GM19025 (cell line): ENCODE data around the gene CBR3.
"Not testable (repeated sequence)": the region's sequence is repeated elsewhere in the genome, so short reads cannot be mapped to it uniquely, and the experiment has no call there.

Source experiments
- ATAC-seq: cut with Tn5 transposase; IDR thresholded peaks from one replicate; pipeline ENCODE4 v1.9.1; 2021; ENCODE audit warnings: mild to moderate bottlenecking, low read depth, moderate library complexity; ENCODE audit not compliant: unreplicated experiment

Gene CBR3

GRCh38 chr21:36134803-36135390 lies at the start of gene CBR3:
TSS of gene CBR3 (plus strand) at chr21:36135079. CDS start at chr21:36135193, 114 bp downstream.
- ATAC-seq: no peak

- no peak for ATAC-seq
These were observed 47.3 kb upstream of the CBR3 start for GRCh38 chr21:36087362-36088138.

GRCh38 chr21:36089946-36090345 lies 44.9 kb upstream of the CBR3 start:
- ATAC-seq: no peak

GRCh38 chr21:36092681-36093080 lies 42.2 kb upstream of the CBR3 start:
- ATAC-seq: no peak

GRCh38 chr21:36093512-36093911 lies 41.4 kb upstream of the CBR3 start:
- no peak for ATAC-seq

- ATAC-seq: no peak
These were observed 38.2 kb upstream of the CBR3 start for GRCh38 chr21:36096398-36097290.

GRCh38 chr21:36097427-36098181 lies 37.3 kb upstream of the CBR3 start:
- no peak for ATAC-seq

GRCh38 chr21:36098182-36098532 lies 36.7 kb upstream of the CBR3 start:
- ATAC-seq: no peak

GRCh38 chr21:36099000-36099399 lies 35.9 kb upstream of the CBR3 start:
- ATAC-seq: no peak

- ATAC-seq: not testable (repeated sequence)
These were observed 35.1 kb upstream of the CBR3 start for GRCh38 chr21:36099695-36100211.

GRCh38 chr21:36100971-36101641 lies 33.8 kb upstream of the CBR3 start:
- ATAC-seq: no peak

- no peak for ATAC-seq
These were observed 31.4 kb upstream of the CBR3 start for GRCh38 chr21:36103434-36103833.

- ATAC-seq: no peak
These were observed 30.3 kb upstream of the CBR3 start for GRCh38 chr21:36104317-36105300.

GRCh38 chr21:36105327-36105842 lies 29.5 kb upstream of the CBR3 start:
- ATAC-seq: no peak

- no peak for ATAC-seq
These were observed 25.0 kb upstream of the CBR3 start for GRCh38 chr21:36109868-36110267.

- no peak for ATAC-seq
These were observed 23.6 kb upstream of the CBR3 start for GRCh38 chr21:36111238-36111637.

GRCh38 chr21:36113647-36114428 lies 21.0 kb upstream of the CBR3 start:
- no peak for ATAC-seq
